22Rv1 (cell line): ENCODE results near the gene DCUN1D2.

Experiments
- CTCF ChIP-seq: fragments of 450-650 bp; IDR thresholded peaks from 2 replicates; pipeline ENCODE4 v1.5.1; 2017; ENCODE audit warnings: mild to moderate bottlenecking
- ZFX ChIP-seq: fragments of 450-650 bp; IDR thresholded peaks from 2 replicates; pipeline ENCODE4 v1.6.1; 2017; ENCODE audit warnings: antibody characterized with exemption, borderline replicate concordance

GRCh38 chr13:113485545-113485944, 5.0 kb downstream of the DCUN1D2 start:
- TF ChIP-seq CTCF (no peak), ZFX (no peak)
